GM10248 (cell line): ENCODE results near the gene TCEA2.
"Not testable (repeated sequence)": the region's sequence is repeated elsewhere in the genome, so short reads cannot be mapped to it uniquely, and the experiment has no call there.

Experiments used
- CTCF ChIA-PET: fragments of 300-600 bp; sonication (Branson Sonifier 250); formaldehyde crosslinking; extraction: SDS; loops from one replicate; lab custom pipeline; 2021; ENCODE audit warnings: antibody characterized with exemption; lab: Yijun Ruan, JAX
- POLR2A ChIA-PET: fragments of 350-650 bp; sonication (Branson Sonifier 250); formaldehyde crosslinking; extraction: SDS; loops from one replicate; lab custom pipeline; 2020; ENCODE audit warnings: antibody characterized with exemption; lab: Yijun Ruan, JAX
- DNase-seq: peaks from one replicate; pipeline ENCODE4 v3.0.0; 2012; ENCODE audit errors: extremely low spot score
- TF ChIP-seq, protein P1 (sequence below): IDR thresholded peaks from 2 replicates; pipeline ENCODE4 v1.5.1; 2012; ENCODE audit warnings: mild to moderate bottlenecking, low read depth; ENCODE audit errors: extremely low read depth, missing control alignments, control extremely low read depth

The TCEA2 gene

DNA sequence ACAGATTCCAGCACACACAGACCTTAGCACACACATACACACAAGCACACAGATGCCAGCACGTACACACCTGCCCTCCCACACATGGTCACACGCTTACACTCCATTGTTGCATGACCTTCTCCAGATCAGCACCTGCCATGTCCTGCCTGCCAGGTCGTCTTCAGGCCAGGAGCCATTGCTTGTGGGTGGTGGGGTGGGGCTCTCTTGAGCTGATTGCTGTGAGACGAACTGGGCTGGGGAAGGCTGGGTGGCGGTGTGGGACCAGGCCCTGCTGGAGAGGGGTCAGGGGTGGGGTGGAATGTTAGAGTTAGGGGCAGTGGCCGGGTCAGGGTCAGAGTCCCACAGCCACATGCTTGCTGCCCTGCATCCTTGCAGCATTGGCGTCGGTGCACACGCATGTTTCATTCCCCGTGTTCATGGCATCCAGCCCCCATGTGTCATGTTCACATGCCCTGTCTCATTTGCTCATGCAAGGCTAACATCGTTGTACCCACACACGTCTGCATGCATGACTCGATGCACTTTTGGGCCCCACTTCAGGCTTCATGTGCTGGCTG lies 50.9 kb downstream of the TCEA2 start:
- DNase-seq: no peak
- ChIA-PET POLR2A (no interaction called here), CTCF (interaction anchor here (2.7 to 9.3 kb wide), 2 partner anchors 13 to 31 kb away, joined by 13 to 64 read pairs; no protein-coding TSS in a partner anchor)
- TF ChIP-seq, protein P1, sequence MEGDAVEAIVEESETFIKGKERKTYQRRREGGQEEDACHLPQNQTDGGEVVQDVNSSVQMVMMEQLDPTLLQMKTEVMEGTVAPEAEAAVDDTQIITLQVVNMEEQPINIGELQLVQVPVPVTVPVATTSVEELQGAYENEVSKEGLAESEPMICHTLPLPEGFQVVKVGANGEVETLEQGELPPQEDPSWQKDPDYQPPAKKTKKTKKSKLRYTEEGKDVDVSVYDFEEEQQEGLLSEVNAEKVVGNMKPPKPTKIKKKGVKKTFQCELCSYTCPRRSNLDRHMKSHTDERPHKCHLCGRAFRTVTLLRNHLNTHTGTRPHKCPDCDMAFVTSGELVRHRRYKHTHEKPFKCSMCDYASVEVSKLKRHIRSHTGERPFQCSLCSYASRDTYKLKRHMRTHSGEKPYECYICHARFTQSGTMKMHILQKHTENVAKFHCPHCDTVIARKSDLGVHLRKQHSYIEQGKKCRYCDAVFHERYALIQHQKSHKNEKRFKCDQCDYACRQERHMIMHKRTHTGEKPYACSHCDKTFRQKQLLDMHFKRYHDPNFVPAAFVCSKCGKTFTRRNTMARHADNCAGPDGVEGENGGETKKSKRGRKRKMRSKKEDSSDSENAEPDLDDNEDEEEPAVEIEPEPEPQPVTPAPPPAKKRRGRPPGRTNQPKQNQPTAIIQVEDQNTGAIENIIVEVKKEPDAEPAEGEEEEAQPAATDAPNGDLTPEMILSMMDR: no peak

DNA sequence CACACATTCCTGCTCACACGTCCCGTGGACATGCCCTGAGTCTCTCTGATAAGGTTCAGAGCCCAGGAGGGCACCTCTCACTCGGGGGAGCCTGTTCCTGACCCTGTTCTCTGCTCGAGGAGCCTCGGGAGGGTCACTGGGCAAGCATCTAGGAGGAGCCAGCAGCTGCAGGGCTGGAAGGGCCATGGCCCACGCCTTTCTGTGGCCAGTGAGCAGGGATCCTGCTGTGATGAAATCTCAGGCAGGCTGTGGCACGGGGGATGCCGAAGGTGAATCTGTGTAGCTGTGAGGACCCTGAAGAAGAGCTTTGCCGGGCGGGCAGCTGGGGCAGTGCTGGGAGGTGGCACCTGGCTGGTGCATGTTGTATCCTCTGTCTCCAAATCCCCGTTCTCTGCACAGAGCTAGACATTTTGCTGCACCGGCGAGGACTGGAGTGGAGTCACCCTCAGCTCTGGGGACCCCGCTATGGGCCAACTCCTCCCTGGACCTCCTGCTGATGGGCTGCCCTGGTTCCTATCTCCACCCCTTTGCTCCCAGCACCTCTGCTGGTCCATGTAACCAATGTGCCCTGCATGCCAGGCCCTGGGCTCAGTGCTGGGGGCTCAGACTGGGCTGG lies 51.5 kb downstream of the TCEA2 start:
- DNase-seq: no peak
- TF ChIP-seq, protein P1: no peak
- CTCF ChIA-PET: interaction anchor here (2.7 to 9.3 kb wide), 2 partner anchors 13 to 31 kb away, joined by 13 to 64 read pairs; no protein-coding TSS in a partner anchor
- POLR2A ChIA-PET: interaction anchor here (0.5 kb wide), 1 partner anchor 1976 kb away, joined by 6 read pairs; no protein-coding TSS in a partner anchor

DNA sequence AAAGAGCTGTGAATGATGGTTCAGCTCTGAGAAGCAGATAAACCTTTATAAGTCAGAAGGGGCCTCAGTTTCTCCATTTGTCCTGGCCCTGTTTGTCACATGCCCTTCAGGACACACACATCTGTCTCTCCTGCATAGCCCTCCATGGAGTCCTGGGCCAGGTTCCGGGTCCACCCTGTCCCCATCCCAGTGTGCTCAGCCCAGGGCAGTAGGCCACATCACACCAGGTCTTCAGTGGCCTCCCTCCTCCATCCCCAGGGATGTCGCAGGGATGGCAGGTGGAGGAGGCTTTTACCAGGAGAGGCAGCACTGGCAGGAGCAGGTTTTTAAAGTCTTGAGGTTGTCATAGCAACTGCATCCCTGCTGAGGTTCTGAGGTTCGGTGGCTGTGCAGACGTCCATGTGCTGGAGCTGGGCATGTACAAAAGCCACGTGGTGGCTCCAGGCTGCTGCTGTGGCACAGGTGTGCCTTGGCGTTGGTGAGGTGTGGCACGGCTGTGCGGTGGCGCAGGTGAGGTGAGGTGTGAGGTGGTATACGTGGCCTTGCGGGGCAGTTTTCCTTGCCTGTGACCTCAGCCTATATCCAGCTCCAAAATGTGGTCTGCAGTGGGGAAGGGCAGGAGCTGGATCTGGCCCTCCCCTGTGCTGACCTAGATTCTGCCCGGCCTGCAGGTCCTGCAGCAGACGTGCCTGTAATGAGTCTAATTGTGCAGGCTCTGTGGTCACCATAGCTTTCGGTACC lies 52.3 kb downstream of the TCEA2 start:
- ChIA-PET POLR2A (interaction anchor here (0.5 kb wide), 1 partner anchor 1977 kb away, joined by 6 read pairs; no protein-coding TSS in a partner anchor), CTCF (interaction anchor here (2.7 to 9.3 kb wide), 2 partner anchors 14 to 32 kb away, joined by 13 to 64 read pairs; no protein-coding TSS in a partner anchor)
- DNase-seq: no peak
- TF ChIP-seq, protein P1: no peak

DNA sequence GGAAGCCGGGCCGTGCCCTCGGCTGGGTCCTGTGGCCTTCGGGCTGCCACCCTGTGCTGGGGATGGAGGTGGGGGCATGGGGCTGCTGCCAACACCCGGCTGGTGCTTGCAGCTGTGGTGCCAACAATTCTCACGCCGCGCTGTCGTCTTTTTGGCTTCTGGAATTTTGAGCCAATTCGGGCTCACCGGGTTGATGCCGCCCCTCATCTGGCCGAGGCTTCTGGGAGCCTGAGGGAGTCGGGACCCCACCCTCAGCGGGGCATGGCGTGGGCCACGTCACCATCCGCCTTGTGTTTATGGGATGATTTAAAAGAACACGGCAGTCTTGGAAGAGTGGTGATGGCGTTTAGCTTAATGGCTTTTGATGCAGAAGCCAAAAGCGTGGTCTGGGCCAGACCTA lies 53.0 kb downstream of the TCEA2 start:
- POLR2A ChIA-PET: no interaction called here
- CTCF ChIA-PET: interaction anchor here (9.3 kb wide), 1 partner anchor 15 kb away, joined by 64 read pairs; no protein-coding TSS in a partner anchor
- DNase-seq: no peak
- TF ChIP-seq, protein P1: no peak

DNA sequence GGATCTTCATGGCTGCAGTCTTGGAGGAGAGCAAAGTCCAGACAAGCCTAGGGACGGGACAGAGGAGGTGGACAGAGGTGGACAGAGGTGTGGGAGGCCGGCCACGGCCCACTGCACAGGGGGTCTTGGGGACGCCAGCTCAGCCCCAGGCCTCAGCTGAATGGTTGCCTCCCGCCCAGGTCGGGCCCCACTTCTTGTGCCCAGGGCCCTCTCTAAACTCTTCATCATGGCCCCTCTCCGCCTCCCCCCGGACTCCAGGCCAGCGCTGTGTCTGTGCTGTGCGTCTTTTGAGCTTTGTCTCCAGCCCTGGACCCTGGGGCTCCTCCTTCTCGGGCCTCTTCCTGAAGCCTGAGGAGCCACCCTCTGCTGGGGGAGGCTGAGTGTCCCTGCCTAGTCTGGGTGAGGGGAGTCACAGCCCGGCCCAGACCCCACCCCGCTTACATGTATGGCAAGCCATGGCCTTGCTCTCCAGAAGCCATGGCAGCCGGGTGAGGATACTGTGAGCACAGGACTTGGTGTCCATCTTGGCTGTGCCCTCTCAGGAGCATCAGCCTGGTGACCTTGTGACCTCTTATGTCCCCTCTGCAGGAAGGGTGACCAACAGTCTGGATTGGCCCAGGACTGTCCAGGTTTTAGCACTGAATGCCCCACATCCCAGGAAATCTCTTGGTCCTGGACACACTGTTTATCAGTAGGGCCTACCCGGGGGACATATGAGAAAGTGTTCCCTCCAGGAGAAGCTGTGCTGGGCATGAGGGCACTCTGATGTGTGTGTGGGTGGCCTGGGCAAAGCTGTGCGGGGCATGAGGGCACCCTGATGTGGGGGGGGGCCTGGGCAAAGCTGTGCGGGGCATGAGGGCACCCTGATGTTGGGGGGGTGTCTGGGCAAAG lies 53.8 kb downstream of the TCEA2 start:
- ChIA-PET POLR2A (interaction anchor here (0.6 kb wide), 1 partner anchor 86 kb away, joined by 3 read pairs; no protein-coding TSS in a partner anchor), CTCF (interaction anchor here (0.7 to 9.3 kb wide), 3 partner anchors 16 to 60 kb away, joined by 3 to 64 read pairs (median 5); no protein-coding TSS in a partner anchor)
- TF ChIP-seq, protein P1: no peak
- no peak for DNase-seq

DNA sequence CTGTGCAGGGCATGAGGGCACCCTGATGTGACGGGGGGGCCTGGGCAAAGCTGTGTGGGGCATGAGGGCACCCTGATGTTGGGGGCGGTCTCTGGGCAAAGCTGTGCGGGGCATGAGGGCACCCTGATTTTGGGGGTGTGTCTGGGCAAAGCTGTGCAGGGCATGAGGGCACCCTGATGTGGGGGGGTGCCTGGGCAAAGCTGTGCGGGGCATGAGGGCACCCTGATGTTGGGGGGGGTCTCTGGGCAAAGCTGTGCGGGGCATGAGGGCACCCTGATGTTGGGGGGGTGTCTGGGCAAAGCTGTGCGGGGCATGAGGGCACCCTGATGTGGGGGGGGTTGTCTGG lies 54.4 kb downstream of the TCEA2 start:
- CTCF ChIA-PET: interaction anchor here (0.7 to 9.3 kb wide), 3 partner anchors 16 to 60 kb away, joined by 3 to 64 read pairs (median 5); no protein-coding TSS in a partner anchor
- not testable (repeated sequence) for DNase-seq
- POLR2A ChIA-PET: interaction anchor here (0.6 kb wide), 1 partner anchor 86 kb away, joined by 3 read pairs; no protein-coding TSS in a partner anchor
